HL-60 (cell line): ENCODE results near the gene VARS2.

Source experiments
- DNase-seq, 2 experiments: peaks; one replicate each; pipeline ENCODE4 v3.0.0-alpha.2; 2010 to 2020; ENCODE audit warnings: low read depth in 1 of 2, low spot score in 1 of 2
- H3K27ac ChIP-seq: fragments of 250-450 bp; sonication (Bioruptor Pico); replicated peaks from 2 replicates; pipeline ENCODE4 v1.5.1; 2020; ENCODE audit warnings: mild to moderate bottlenecking, moderate library complexity
- H3K27me3 ChIP-seq: fragments of 250-450 bp; sonication (Bioruptor Pico); 2 replicates; pipeline ENCODE4 v1.5.1; 2021; ENCODE audit warnings: mild to moderate bottlenecking, moderate library complexity; ENCODE audit not compliant: insufficient read depth, poor library complexity, severe bottlenecking
- H3K4me3 ChIP-seq: replicated peaks from 2 replicates; pipeline ENCODE4 v1.5.1; 2011; ENCODE audit warnings: mild to moderate bottlenecking, control low read depth, low read length; ENCODE audit not compliant: insufficient read depth
- CTCF ChIP-seq: IDR thresholded peaks from one replicate; pipeline ENCODE4 v1.5.1; 2011; ENCODE audit warnings: low read length, control low read depth, inconsistent platforms; ENCODE audit not compliant: insufficient read depth
- GABPA ChIP-seq: IDR thresholded peaks from 2 replicates; pipeline ENCODE4 v1.6.1; 2012; ENCODE audit warnings: low read depth
- POLR2AphosphoS5 ChIP-seq: IDR thresholded peaks from 2 replicates; pipeline ENCODE4 v1.6.1; 2012; ENCODE audit warnings: low read depth
- SPI1 ChIP-seq: IDR thresholded peaks from 2 replicates; pipeline ENCODE4 v1.6.1; 2012; ENCODE audit warnings: low read depth, mild to moderate bottlenecking, borderline replicate concordance
- TF ChIP-seq, protein P1 (sequence below): IDR thresholded peaks from 2 replicates; pipeline ENCODE4 v1.6.1; 2012; ENCODE audit warnings: low read depth; ENCODE audit not compliant: insufficient replicate concordance

VARS2 gene

DNA sequence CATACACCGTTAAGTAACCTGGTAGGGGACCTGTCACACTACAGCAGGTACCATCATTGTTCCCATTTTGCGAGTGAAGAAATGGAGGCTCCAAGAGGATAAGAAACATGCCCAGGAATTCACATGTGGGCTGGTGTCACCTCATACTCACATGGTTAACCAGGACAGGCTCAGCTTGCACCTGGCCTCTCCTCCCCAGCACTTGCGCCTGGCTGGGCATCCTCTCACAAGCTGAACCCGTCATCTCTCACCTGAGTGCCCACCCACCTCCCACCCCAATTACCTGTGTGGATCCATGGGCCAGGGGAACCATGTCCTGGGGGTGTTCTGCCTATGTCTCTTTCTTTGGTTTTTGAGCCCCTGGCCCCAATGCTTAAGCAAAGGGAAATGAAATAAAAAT is 16.5 kb downstream of the VARS2 start:
- H3K4me3 ChIP-seq: no peak overlapping the region
- no peaks in the 10 kb centered on the region for H3K27me3 ChIP-seq
- DNase-seq: no peak
- TF ChIP-seq GABPA: no peak
- no peak for TF ChIP-seq CTCF
- no peak for TF ChIP-seq POLR2AphosphoS5
- TF ChIP-seq SPI1: no peak
- TF ChIP-seq, protein P1, sequence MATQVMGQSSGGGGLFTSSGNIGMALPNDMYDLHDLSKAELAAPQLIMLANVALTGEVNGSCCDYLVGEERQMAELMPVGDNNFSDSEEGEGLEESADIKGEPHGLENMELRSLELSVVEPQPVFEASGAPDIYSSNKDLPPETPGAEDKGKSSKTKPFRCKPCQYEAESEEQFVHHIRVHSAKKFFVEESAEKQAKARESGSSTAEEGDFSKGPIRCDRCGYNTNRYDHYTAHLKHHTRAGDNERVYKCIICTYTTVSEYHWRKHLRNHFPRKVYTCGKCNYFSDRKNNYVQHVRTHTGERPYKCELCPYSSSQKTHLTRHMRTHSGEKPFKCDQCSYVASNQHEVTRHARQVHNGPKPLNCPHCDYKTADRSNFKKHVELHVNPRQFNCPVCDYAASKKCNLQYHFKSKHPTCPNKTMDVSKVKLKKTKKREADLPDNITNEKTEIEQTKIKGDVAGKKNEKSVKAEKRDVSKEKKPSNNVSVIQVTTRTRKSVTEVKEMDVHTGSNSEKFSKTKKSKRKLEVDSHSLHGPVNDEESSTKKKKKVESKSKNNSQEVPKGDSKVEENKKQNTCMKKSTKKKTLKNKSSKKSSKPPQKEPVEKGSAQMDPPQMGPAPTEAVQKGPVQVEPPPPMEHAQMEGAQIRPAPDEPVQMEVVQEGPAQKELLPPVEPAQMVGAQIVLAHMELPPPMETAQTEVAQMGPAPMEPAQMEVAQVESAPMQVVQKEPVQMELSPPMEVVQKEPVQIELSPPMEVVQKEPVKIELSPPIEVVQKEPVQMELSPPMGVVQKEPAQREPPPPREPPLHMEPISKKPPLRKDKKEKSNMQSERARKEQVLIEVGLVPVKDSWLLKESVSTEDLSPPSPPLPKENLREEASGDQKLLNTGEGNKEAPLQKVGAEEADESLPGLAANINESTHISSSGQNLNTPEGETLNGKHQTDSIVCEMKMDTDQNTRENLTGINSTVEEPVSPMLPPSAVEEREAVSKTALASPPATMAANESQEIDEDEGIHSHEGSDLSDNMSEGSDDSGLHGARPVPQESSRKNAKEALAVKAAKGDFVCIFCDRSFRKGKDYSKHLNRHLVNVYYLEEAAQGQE: no peak
- no peak overlapping the region for H3K27ac ChIP-seq

DNA sequence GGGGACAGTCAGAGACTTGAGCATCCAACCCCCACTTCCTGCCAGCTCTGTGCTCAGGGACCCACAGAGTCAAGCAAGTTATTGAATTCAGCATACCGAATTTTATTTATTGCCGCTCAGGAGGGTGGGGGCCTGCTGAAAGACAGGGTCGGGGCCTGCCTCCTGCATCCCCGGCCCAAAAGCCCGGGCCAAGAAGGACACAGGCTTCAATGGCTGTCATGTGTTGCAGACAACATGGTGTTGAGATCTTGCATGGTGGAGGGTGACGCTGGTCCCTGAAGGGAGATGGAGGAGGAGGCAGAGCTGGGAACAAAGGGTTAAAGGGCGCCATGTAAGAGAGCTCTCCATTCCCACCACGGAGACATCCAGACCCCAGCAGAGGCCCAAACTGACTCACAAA is 17.2 kb downstream of the VARS2 start:
- H3K27ac ChIP-seq: no peak overlapping the region

DNA sequence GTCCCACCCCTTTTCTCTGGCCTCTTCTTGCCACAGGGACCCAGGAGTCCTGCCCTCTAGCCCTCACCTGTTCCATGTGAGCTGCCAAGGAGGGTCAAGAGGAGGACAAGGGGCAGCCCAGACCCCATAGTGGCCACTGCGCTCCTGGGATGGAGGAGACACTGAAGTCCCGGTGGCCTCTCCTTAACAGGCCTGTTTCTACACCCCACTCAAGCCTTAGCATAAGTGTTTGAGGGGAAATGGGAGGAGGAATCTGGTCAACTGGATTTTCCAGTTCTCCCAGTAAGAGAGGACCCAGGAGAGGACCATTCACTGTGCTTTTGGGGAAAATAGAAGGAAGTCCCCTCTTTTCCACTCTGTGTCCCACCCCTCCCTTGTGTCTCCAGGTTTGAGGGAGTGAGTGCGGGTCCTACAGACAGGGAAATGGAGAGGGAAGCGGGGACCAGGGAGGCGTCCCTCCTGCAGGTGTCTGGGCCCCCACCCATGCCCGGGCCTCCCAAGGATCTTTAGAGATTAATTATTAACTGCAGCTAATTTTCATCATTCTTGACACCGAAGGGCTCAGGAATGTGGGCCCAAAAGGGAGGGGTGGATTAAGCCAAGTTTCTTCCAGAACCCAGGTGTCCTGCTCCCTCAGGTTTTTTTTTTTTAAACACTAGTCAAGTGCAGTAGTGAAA is 18.1 kb downstream of the VARS2 start, which contains the start of gene SFTA2:
TSS of gene SFTA2 (minus strand) at position 202 of the 677 bp plus-strand sequence. CDS start at position 128, 74 bp downstream.
- no peak for DNase-seq
- Histone ChIP-seq H3K27ac (no peak within 1 kb of the TSS), H3K4me3 (no peak within 1 kb of the TSS), H3K27me3 (no peaks in the 10 kb centered on the region)
- TF ChIP-seq CTCF: no peak

More for the DNA sequence above, 17.2 kb downstream of the VARS2 start:
- TF ChIP-seq, protein P1: no peak
- TF ChIP-seq POLR2AphosphoS5: no peak
- TF ChIP-seq GABPA: no peak
- TF ChIP-seq SPI1: no peak
- TF ChIP-seq CTCF: no peak
- DNase-seq: no peak
- Histone ChIP-seq H3K4me3 (no peak overlapping the region), H3K27me3 (no peaks in the 10 kb centered on the region)
